ENCODE data around the gene ELANE.

Gene ELANE

GRCh38 chr19:852136-853013 lies at the start of gene ELANE:
Gene ELANE (plus strand): TSS chr19:852303. CDS start chr19:852329, 26 bp downstream.
- H3K27ac ChIP-seq = no peak within 1 kb of the TSS
- no peak for DNase-seq (ENCODE audit: low read depth, low spot score)

- no peak for DNase-seq (ENCODE audit: low read depth, low spot score)
These were observed 49.5 kb upstream of the ELANE start for GRCh38 chr19:802498-803098.

GRCh38 chr19:803099-803561 lies 49.0 kb upstream of the ELANE start:
- DNase-seq (ENCODE audit: low read depth, low spot score) = no peak
- no peak overlapping the region for H3K27ac ChIP-seq

More at GRCh38 chr19:802498-803098, 49.5 kb upstream of the ELANE start:
- H3K27ac ChIP-seq = no peak overlapping the region

- H3K27ac ChIP-seq = no peak overlapping the region
- DNase-seq (ENCODE audit: low read depth, low spot score) = no peak
These were observed 48.3 kb upstream of the ELANE start for GRCh38 chr19:803686-804418.

- no peak for DNase-seq (ENCODE audit: low read depth, low spot score)
These were observed 47.5 kb upstream of the ELANE start for GRCh38 chr19:804419-805165.

GRCh38 chr19:805166-805551 lies 46.9 kb upstream of the ELANE start:
- no peak for DNase-seq (ENCODE audit: low read depth, low spot score)
- no peak overlapping the region for H3K27ac ChIP-seq

More at GRCh38 chr19:804419-805165, 47.5 kb upstream of the ELANE start:
- no peak overlapping the region for H3K27ac ChIP-seq

GRCh38 chr19:805600-806550 lies 46.2 kb upstream of the ELANE start:
- no peak overlapping the region for H3K27ac ChIP-seq

GRCh38 chr19:806815-807421 lies 45.2 kb upstream of the ELANE start:
- H3K27ac ChIP-seq = no peak overlapping the region
- DNase-seq (ENCODE audit: low read depth, low spot score) = no peak

More at GRCh38 chr19:805600-806550, 46.2 kb upstream of the ELANE start:
- no peak for DNase-seq (ENCODE audit: low read depth, low spot score)

GRCh38 chr19:807627-808422 lies 44.3 kb upstream of the ELANE start:
- H3K27ac ChIP-seq = no peak overlapping the region
- DNase-seq (ENCODE audit: low read depth, low spot score) = no peak

GRCh38 chr19:808423-808775 lies 43.7 kb upstream of the ELANE start:
- no peak for DNase-seq (ENCODE audit: low read depth, low spot score)
- no peak overlapping the region for H3K27ac ChIP-seq

GRCh38 chr19:810077-810855 lies 41.8 kb upstream of the ELANE start:
- DNase-seq (ENCODE audit: low read depth, low spot score) = no peak
- no peak overlapping the region for H3K27ac ChIP-seq

- H3K27ac ChIP-seq = no peak overlapping the region
- no peak for DNase-seq (ENCODE audit: low read depth, low spot score)
These were observed 41.1 kb upstream of the ELANE start for GRCh38 chr19:810883-811489.

GRCh38 chr19:811506-812048 lies 40.5 kb upstream of the ELANE start:
- no peak overlapping the region for H3K27ac ChIP-seq
- DNase-seq (ENCODE audit: low read depth, low spot score) = no peak

GRCh38 chr19:812049-812746 lies 39.9 kb upstream of the ELANE start:
- DNase-seq (ENCODE audit: low read depth, low spot score) = no peak
- H3K27ac ChIP-seq = no peak overlapping the region

- H3K27ac ChIP-seq = no peak overlapping the region
- no peak for DNase-seq (ENCODE audit: low read depth, low spot score)
These were observed 39.3 kb upstream of the ELANE start for GRCh38 chr19:812747-813218.

All from epithelial cell of prostate (primary cell).